ENCODE results near the gene SDHB. TPM values are rescaled to one million over a fixed set of nuclear protein-coding genes. Genes with fewer than 3 reads are reported as not detected.

SDHB gene
- total and polyA plus RNA-seq, 2 of the 8 experiments (the other 6 are each of a cell fraction or from before 2014, with no cell fraction given), result 84.0 to 98.7 TPM

DNA sequence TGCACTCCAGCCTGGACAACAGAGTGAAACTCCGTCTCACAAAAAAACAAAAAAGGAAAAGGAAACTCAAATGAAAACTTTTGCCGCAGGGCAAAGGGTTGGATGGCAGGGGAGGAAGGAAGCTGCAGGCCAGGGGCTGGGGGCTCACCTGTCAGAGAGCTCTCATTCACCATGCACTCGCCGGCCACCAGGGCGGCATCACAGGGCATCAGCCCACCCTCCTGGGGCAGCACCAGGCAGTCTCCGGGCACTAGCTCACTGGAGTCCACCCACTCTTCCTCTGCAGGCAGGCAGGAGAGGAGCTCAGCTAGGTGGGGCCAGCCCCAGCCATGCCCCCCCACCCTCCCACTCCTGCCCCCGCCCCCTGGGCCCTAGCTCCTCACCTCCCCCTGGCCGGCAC lies 54.0 kb downstream of the SDHB start (continued):
- TF ChIP-seq, protein P1, sequence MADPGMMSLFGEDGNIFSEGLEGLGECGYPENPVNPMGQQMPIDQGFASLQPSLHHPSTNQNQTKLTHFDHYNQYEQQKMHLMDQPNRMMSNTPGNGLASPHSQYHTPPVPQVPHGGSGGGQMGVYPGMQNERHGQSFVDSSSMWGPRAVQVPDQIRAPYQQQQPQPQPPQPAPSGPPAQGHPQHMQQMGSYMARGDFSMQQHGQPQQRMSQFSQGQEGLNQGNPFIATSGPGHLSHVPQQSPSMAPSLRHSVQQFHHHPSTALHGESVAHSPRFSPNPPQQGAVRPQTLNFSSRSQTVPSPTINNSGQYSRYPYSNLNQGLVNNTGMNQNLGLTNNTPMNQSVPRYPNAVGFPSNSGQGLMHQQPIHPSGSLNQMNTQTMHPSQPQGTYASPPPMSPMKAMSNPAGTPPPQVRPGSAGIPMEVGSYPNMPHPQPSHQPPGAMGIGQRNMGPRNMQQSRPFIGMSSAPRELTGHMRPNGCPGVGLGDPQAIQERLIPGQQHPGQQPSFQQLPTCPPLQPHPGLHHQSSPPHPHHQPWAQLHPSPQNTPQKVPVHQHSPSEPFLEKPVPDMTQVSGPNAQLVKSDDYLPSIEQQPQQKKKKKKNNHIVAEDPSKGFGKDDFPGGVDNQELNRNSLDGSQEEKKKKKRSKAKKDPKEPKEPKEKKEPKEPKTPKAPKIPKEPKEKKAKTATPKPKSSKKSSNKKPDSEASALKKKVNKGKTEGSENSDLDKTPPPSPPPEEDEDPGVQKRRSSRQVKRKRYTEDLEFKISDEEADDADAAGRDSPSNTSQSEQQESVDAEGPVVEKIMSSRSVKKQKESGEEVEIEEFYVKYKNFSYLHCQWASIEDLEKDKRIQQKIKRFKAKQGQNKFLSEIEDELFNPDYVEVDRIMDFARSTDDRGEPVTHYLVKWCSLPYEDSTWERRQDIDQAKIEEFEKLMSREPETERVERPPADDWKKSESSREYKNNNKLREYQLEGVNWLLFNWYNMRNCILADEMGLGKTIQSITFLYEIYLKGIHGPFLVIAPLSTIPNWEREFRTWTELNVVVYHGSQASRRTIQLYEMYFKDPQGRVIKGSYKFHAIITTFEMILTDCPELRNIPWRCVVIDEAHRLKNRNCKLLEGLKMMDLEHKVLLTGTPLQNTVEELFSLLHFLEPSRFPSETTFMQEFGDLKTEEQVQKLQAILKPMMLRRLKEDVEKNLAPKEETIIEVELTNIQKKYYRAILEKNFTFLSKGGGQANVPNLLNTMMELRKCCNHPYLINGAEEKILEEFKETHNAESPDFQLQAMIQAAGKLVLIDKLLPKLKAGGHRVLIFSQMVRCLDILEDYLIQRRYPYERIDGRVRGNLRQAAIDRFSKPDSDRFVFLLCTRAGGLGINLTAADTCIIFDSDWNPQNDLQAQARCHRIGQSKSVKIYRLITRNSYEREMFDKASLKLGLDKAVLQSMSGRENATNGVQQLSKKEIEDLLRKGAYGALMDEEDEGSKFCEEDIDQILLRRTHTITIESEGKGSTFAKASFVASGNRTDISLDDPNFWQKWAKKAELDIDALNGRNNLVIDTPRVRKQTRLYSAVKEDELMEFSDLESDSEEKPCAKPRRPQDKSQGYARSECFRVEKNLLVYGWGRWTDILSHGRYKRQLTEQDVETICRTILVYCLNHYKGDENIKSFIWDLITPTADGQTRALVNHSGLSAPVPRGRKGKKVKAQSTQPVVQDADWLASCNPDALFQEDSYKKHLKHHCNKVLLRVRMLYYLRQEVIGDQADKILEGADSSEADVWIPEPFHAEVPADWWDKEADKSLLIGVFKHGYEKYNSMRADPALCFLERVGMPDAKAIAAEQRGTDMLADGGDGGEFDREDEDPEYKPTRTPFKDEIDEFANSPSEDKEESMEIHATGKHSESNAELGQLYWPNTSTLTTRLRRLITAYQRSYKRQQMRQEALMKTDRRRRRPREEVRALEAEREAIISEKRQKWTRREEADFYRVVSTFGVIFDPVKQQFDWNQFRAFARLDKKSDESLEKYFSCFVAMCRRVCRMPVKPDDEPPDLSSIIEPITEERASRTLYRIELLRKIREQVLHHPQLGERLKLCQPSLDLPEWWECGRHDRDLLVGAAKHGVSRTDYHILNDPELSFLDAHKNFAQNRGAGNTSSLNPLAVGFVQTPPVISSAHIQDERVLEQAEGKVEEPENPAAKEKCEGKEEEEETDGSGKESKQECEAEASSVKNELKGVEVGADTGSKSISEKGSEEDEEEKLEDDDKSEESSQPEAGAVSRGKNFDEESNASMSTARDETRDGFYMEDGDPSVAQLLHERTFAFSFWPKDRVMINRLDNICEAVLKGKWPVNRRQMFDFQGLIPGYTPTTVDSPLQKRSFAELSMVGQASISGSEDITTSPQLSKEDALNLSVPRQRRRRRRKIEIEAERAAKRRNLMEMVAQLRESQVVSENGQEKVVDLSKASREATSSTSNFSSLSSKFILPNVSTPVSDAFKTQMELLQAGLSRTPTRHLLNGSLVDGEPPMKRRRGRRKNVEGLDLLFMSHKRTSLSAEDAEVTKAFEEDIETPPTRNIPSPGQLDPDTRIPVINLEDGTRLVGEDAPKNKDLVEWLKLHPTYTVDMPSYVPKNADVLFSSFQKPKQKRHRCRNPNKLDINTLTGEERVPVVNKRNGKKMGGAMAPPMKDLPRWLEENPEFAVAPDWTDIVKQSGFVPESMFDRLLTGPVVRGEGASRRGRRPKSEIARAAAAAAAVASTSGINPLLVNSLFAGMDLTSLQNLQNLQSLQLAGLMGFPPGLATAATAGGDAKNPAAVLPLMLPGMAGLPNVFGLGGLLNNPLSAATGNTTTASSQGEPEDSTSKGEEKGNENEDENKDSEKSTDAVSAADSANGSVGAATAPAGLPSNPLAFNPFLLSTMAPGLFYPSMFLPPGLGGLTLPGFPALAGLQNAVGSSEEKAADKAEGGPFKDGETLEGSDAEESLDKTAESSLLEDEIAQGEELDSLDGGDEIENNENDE (IDR thresholded peaks at IDR 0.05; ENCODE audit: insufficient replicate concordance, low read length), result no peak
- TF ChIP-seq, protein P2, sequence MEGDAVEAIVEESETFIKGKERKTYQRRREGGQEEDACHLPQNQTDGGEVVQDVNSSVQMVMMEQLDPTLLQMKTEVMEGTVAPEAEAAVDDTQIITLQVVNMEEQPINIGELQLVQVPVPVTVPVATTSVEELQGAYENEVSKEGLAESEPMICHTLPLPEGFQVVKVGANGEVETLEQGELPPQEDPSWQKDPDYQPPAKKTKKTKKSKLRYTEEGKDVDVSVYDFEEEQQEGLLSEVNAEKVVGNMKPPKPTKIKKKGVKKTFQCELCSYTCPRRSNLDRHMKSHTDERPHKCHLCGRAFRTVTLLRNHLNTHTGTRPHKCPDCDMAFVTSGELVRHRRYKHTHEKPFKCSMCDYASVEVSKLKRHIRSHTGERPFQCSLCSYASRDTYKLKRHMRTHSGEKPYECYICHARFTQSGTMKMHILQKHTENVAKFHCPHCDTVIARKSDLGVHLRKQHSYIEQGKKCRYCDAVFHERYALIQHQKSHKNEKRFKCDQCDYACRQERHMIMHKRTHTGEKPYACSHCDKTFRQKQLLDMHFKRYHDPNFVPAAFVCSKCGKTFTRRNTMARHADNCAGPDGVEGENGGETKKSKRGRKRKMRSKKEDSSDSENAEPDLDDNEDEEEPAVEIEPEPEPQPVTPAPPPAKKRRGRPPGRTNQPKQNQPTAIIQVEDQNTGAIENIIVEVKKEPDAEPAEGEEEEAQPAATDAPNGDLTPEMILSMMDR (IDR thresholded peaks at IDR 0.05; ENCODE audit: control extremely low read depth in 1 of 3, insufficient read depth in 1 of 3, low read depth in 1 of 3, low read length in 3 of 3), result peak; percentile 22 to 54 (median 43); a peak in 3 of 4 replicates
- TF ChIP-seq SUZ12 (IDR thresholded peaks at IDR 0.05; ENCODE audit: low read length) (no peak), SIN3A (conservative IDR thresholded peaks at IDR 0.05 in 1 of 2, IDR thresholded peaks at IDR 0.05 in 1 of 2; ENCODE audit: low read depth in 1 of 2, low read length in 2 of 2) (no peak), YY1 (IDR thresholded peaks at IDR 0.05; ENCODE audit: low read depth, low read length) (no peak), CHD2 (IDR thresholded peaks at IDR 0.05; ENCODE audit: low read length) (no peak)
